ENCODE data around the gene GGT5. TPM values are rescaled to one million over a fixed set of nuclear protein-coding genes. Genes with fewer than 3 reads are reported as not detected.
"Not testable (repeated sequence)": the region's sequence is repeated elsewhere in the genome, so short reads cannot be mapped to it uniquely, and the experiment has no call there.

The GGT5 gene
- total RNA-seq, 1 donor from 2014 or later, result 2.1 TPM

DNA sequence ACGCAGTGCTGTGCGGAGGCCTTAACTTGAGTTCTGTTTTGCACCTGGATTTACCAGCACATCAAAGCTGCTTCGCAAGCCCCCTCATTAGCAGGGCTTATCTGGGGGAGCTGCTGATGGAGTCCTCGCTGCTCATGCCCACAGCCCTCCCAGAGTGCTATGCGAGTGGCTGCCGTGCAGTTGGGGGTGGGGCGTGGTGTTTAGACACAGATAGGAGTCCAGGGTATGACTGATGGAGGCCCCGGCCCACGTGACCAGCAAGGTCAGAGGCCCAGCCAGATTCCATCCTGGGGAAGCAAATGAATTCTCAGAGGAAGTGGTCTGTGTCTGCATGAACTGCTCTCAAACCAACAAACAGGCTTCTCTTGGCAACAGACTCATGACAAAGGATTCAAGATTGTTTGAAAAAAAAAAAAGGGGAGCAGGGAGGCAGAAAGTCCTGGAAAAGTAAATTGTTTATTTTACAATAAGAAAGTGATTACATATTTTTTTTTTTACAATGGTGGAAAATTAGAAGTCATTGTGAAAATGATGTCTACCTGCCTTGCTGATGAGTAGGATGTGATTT, 19.5 kb upstream of the GGT5 start:
- H3K9me3 ChIP-seq (ENCODE audit: control insufficient read depth in 3 of 3, low read length in 3 of 3); H3K27ac ChIP-seq (ENCODE audit: low read depth, low read length); H3K4me1 ChIP-seq (ENCODE audit: control insufficient read depth in 3 of 3, insufficient read depth in 3 of 3, low read length in 3 of 3); H3K36me3 ChIP-seq (ENCODE audit: control insufficient read depth in 3 of 3, insufficient read depth in 3 of 3, low read length in 3 of 3); H3K27me3 ChIP-seq (ENCODE audit: control insufficient read depth in 3 of 3, insufficient read depth in 3 of 3, low read length in 3 of 3); H3K9ac ChIP-seq (ENCODE audit: low read depth in 1 of 3, low read length in 3 of 3); H3K4me3 ChIP-seq (ENCODE audit: low read length in 3 of 3): not testable (repeated sequence)

DNA sequence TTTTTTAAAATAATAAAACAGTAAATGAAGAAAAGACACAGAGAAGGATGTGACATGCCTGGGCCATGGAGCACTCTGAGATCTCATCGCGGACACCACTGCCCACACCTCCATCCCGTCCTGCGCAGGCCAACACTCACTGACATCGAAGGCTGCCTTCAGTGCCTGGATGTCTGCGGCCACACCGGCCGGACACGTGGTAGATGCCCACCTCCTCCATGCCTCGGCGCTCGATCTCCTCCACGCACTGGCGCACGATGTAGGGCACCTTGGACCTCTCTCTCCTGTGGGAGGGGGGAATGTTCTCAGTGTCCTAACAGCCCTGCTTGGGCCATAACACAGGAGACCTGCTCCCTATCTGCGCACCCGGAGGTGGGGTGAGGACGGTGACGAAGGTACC, 18.6 kb upstream of the GGT5 start:
- H3K4me3 ChIP-seq (ENCODE audit: low read length in 3 of 3); H3K36me3 ChIP-seq (ENCODE audit: control insufficient read depth in 3 of 3, insufficient read depth in 3 of 3, low read length in 3 of 3); H3K9ac ChIP-seq (ENCODE audit: low read depth in 1 of 3, low read length in 3 of 3); H3K9me3 ChIP-seq (ENCODE audit: control insufficient read depth in 3 of 3, low read length in 3 of 3); H3K27ac ChIP-seq (ENCODE audit: low read depth, low read length); H3K27me3 ChIP-seq (ENCODE audit: control insufficient read depth in 3 of 3, insufficient read depth in 3 of 3, low read length in 3 of 3); H3K4me1 ChIP-seq (ENCODE audit: control insufficient read depth in 3 of 3, insufficient read depth in 3 of 3, low read length in 3 of 3): not testable (repeated sequence)

DNA sequence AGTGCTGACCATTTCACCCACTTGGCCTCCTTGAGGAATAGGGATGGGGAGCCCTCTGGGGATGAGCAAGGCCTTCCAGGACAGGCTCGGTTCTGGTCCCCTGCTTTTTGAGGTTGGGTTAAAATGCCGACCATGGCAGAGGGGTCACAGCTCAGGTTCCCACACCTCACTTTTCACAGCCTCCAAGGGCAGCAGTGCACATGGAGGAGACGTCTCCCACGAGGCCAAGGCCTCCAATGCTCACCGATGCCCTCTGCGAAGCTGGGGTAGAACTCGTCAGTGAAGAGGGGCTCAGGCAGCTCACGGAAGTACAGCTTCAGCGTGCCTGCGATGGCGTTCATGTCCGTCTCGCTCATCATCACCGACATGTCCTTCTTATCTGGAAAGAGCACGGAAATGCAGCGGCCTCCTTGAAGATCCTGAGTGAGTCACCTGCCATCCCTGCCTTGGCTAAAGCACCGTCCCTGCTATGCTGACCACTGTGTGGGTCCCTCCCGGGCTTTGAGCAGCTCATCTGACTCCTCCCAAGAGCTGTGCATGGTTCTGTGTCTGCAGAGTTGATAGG, 17.4 kb upstream of the GGT5 start:
- H3K9ac ChIP-seq (ENCODE audit: low read depth in 1 of 3, low read length in 3 of 3); H3K27me3 ChIP-seq (ENCODE audit: control insufficient read depth in 3 of 3, insufficient read depth in 3 of 3, low read length in 3 of 3); H3K9me3 ChIP-seq (ENCODE audit: control insufficient read depth in 3 of 3, low read length in 3 of 3); H3K4me3 ChIP-seq (ENCODE audit: low read length in 3 of 3); H3K36me3 ChIP-seq (ENCODE audit: control insufficient read depth in 3 of 3, insufficient read depth in 3 of 3, low read length in 3 of 3); H3K27ac ChIP-seq (ENCODE audit: low read depth, low read length); H3K4me1 ChIP-seq (ENCODE audit: control insufficient read depth in 3 of 3, insufficient read depth in 3 of 3, low read length in 3 of 3): not testable (repeated sequence)

- H3K4me1 ChIP-seq (ENCODE audit: control insufficient read depth in 3 of 3, insufficient read depth in 3 of 3, low read length in 3 of 3); H3K27me3 ChIP-seq (ENCODE audit: control insufficient read depth in 3 of 3, insufficient read depth in 3 of 3, low read length in 3 of 3); H3K36me3 ChIP-seq (ENCODE audit: control insufficient read depth in 3 of 3, insufficient read depth in 3 of 3, low read length in 3 of 3); H3K9ac ChIP-seq (ENCODE audit: low read depth in 1 of 3, low read length in 3 of 3); H3K27ac ChIP-seq (ENCODE audit: low read depth, low read length); H3K4me3 ChIP-seq (ENCODE audit: low read length in 3 of 3); H3K9me3 ChIP-seq (ENCODE audit: control insufficient read depth in 3 of 3, low read length in 3 of 3): not testable (repeated sequence)
These were observed 14.6 kb upstream of the GGT5 start for GRCh38 chr22:24259459-24259858.

GRCh38 chr22:24256736-24257135, 11.9 kb upstream of the GGT5 start:
- not testable (repeated sequence) for H3K27me3 ChIP-seq (ENCODE audit: control insufficient read depth in 3 of 3, insufficient read depth in 3 of 3, low read length in 3 of 3); H3K9ac ChIP-seq (ENCODE audit: low read depth in 1 of 3, low read length in 3 of 3); H3K4me3 ChIP-seq (ENCODE audit: low read length in 3 of 3); H3K27ac ChIP-seq (ENCODE audit: low read depth, low read length); H3K36me3 ChIP-seq (ENCODE audit: control insufficient read depth in 3 of 3, insufficient read depth in 3 of 3, low read length in 3 of 3); H3K9me3 ChIP-seq (ENCODE audit: control insufficient read depth in 3 of 3, low read length in 3 of 3); H3K4me1 ChIP-seq (ENCODE audit: control insufficient read depth in 3 of 3, insufficient read depth in 3 of 3, low read length in 3 of 3)

DNA sequence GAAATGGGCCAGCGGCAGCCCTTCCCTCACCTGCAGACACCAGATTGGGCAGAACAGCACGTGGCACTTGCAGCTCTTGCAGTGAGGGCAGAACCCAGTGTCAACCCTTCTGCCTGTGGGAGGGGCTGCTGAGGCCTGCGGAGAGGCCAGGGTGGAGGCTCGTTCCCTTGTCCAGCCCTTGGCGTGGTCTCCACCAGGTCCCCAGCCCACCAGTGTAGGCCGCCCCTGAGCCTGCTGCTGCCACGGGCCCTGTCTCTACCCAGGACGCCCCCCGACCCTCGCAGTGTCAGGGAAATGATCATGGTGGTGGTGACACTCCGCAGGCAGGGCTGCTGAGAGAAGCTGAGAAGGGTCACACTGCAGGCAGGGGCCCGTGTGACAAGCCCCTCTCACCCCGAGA, 11.3 kb upstream of the GGT5 start:
- not testable (repeated sequence) for H3K9me3 ChIP-seq (ENCODE audit: control insufficient read depth in 3 of 3, low read length in 3 of 3); H3K4me3 ChIP-seq (ENCODE audit: low read length in 3 of 3); H3K9ac ChIP-seq (ENCODE audit: low read depth in 1 of 3, low read length in 3 of 3)

DNA sequence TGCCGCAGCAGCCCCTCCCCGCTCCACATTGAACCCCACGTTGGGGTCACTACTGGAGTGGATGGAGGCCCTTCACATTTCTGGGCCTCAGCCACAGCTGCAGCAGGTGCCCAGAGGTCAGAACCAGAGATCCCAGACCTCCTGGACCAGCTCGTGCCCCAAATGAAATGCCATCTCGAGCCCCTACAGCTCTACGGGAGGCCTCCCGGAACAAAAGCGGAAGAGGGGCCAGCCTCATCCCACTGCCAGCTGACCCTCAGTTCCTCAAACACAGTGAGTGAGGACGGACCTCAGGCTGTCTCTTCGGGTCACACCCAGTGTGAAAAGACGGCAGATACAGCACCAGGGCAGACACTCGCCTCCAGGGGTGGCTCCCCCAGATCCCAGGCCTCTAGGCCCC, 8.2 kb upstream of the GGT5 start:
- H3K27me3 ChIP-seq (ENCODE audit: control insufficient read depth in 3 of 3, insufficient read depth in 3 of 3, low read length in 3 of 3); H3K27ac ChIP-seq (ENCODE audit: low read depth, low read length); H3K4me1 ChIP-seq (ENCODE audit: control insufficient read depth in 3 of 3, insufficient read depth in 3 of 3, low read length in 3 of 3); H3K9me3 ChIP-seq (ENCODE audit: control insufficient read depth in 3 of 3, low read length in 3 of 3); H3K36me3 ChIP-seq (ENCODE audit: control insufficient read depth in 3 of 3, insufficient read depth in 3 of 3, low read length in 3 of 3); H3K4me3 ChIP-seq (ENCODE audit: low read length in 3 of 3); H3K9ac ChIP-seq (ENCODE audit: low read depth in 1 of 3, low read length in 3 of 3): not testable (repeated sequence)

More for the DNA sequence above, 11.3 kb upstream of the GGT5 start:
- not testable (repeated sequence) for H3K27me3 ChIP-seq (ENCODE audit: control insufficient read depth in 3 of 3, insufficient read depth in 3 of 3, low read length in 3 of 3); H3K27ac ChIP-seq (ENCODE audit: low read depth, low read length); H3K4me1 ChIP-seq (ENCODE audit: control insufficient read depth in 3 of 3, insufficient read depth in 3 of 3, low read length in 3 of 3); H3K36me3 ChIP-seq (ENCODE audit: control insufficient read depth in 3 of 3, insufficient read depth in 3 of 3, low read length in 3 of 3)

GRCh38 chr22:24251286-24251685, 6.4 kb upstream of the GGT5 start:
- H3K27ac ChIP-seq (ENCODE audit: low read depth, low read length); H3K9ac ChIP-seq (ENCODE audit: low read depth in 1 of 3, low read length in 3 of 3); H3K36me3 ChIP-seq (ENCODE audit: control insufficient read depth in 3 of 3, insufficient read depth in 3 of 3, low read length in 3 of 3); H3K4me3 ChIP-seq (ENCODE audit: low read length in 3 of 3); H3K27me3 ChIP-seq (ENCODE audit: control insufficient read depth in 3 of 3, insufficient read depth in 3 of 3, low read length in 3 of 3); H3K9me3 ChIP-seq (ENCODE audit: control insufficient read depth in 3 of 3, low read length in 3 of 3): not testable (repeated sequence)
- H3K4me1 ChIP-seq (ENCODE audit: control insufficient read depth in 3 of 3, insufficient read depth in 3 of 3, low read length in 3 of 3), result peaks cover 9 to 15% (median 13%) of the 10 kb centered on the region in 3 donors

GRCh38 chr22:24249413-24249812, 4.5 kb upstream of the GGT5 start:
- not testable (repeated sequence) for H3K36me3 ChIP-seq (ENCODE audit: control insufficient read depth in 3 of 3, insufficient read depth in 3 of 3, low read length in 3 of 3); H3K9ac ChIP-seq (ENCODE audit: low read depth in 1 of 3, low read length in 3 of 3); H3K4me3 ChIP-seq (ENCODE audit: low read length in 3 of 3); H3K9me3 ChIP-seq (ENCODE audit: control insufficient read depth in 3 of 3, low read length in 3 of 3); H3K27ac ChIP-seq (ENCODE audit: low read depth, low read length); H3K27me3 ChIP-seq (ENCODE audit: control insufficient read depth in 3 of 3, insufficient read depth in 3 of 3, low read length in 3 of 3)
- H3K4me1 ChIP-seq (ENCODE audit: control insufficient read depth in 3 of 3, insufficient read depth in 3 of 3, low read length in 3 of 3), result peaks cover 16 to 25% (median 19%) of the 10 kb centered on the region in 3 donors

DNA sequence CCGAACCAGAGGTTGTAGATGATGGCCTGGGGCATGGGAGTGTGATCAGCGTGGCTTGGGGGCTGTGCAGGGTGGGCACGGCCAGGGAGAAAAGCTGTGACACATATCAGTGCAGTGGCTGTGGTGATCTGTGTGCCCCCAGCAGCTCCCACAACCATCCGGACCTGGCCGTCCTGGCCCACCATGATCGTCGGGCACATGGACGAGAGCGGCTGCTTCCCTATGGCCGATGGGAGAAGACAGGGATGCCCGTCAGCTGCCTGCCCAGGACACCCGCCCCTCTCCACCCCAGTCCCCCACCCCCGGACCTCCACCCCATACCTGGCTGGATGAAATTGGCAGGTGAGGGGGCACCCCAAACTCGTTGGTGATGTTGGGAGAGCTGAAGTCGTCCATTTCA, 3.7 kb upstream of the GGT5 start:
- peaks cover 19 to 30% (median 24%) of the 10 kb centered on the region in 3 donors for H3K4me1 ChIP-seq (ENCODE audit: control insufficient read depth in 3 of 3, insufficient read depth in 3 of 3, low read length in 3 of 3)
- H3K27ac ChIP-seq (ENCODE audit: low read depth, low read length); H3K4me3 ChIP-seq (ENCODE audit: low read length in 3 of 3): not testable (repeated sequence)

More for the DNA sequence above, 3.7 kb upstream of the GGT5 start:
- not testable (repeated sequence) for H3K27me3 ChIP-seq (ENCODE audit: control insufficient read depth in 3 of 3, insufficient read depth in 3 of 3, low read length in 3 of 3); H3K36me3 ChIP-seq (ENCODE audit: control insufficient read depth in 3 of 3, insufficient read depth in 3 of 3, low read length in 3 of 3); H3K9ac ChIP-seq (ENCODE audit: low read depth in 1 of 3, low read length in 3 of 3); H3K9me3 ChIP-seq (ENCODE audit: control insufficient read depth in 3 of 3, low read length in 3 of 3)
